ENCODE measurements around the gene PRTG.
"Not testable (repeated sequence)": the region's sequence is repeated elsewhere in the genome, so short reads cannot be mapped to it uniquely, and the experiment has no call there.

The PRTG gene

DNA sequence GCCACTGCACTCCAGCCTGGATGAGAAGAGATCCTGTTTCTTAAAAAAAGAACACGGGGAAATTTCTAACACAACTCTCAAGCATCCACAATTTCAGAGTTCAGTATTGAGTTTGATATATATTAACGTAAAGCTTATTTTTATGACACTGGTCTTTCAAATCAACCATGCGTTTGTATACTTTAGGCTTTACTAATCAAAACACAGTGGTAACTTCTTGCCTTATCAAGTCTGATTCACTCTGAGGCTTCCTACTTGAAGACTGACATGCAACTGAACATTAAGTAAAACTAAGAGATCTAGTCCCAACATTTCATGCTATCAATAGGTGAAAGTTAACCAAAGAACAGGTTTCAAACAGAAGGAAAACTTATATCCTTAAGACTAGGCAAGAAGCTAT lies 46.7 kb downstream of the PRTG start:
- no peak for DNase-seq (ENCODE audit: low read depth in 2 of 2)

DNA sequence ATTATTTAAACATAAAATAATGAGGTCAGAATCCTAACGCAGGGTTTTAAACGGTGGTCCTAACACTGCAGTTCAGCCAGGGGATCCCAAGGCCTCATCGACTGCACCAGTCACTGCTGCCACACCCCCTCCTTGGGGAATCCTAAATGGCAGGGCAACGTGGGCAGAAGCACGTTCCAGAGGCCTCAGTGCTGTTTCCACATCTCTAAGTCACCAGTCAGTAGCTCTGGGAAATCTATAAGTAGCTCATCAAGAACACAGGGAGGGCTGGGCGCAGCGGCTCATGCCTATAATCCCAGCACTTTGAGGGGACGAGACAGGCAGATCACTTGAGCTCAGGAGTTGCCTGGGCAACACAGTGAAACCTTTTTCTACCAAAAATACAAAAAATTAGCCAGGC lies 47.5 kb downstream of the PRTG start:
- no peak for DNase-seq (ENCODE audit: low read depth in 2 of 2)

DNA sequence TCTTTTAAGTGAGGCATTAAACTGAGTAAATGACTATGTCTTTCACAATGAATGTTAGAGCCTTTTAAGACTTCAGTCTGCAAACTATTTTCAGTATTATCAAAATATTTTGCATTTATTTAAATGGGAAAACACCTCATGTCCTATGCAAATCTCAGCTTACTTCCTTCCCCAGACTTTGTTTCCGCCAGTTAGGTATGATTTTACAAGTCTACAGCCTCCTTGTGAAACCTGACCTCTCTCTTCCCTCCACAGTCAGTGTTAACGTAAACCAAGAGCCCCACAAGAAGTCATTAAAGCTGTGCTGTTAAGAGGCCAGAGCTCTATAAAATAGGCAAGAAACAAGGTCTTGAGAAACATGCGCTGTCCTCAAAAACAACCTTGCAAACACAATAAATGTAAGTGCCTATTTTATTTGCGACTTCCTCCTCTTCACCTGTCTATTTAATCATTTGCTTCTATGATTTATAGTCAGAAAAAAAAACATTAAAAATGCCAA lies 48.3 kb downstream of the PRTG start:
- no peak for DNase-seq (ENCODE audit: low read depth in 2 of 2)

DNA sequence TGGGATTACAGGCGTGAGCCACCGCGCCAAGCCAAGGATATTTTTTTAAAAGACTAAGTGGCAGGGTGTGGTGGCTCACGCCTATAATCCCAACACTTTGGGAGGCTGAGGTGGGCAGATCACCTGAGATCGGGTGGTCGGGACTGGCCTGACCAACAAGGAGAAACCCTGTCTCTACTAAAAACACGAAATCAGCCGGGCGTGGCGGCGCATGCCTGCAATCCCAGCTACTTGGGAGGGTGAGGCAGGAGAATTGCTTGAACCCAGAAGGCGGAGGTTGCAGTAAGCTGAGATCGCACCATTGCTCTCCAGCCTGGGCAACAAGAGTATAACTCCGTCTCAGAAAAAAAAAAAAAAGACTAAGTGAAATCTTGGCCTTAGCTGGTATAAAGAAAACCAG lies 49.8 kb downstream of the PRTG start:
- DNase-seq (ENCODE audit: low read depth in 2 of 2) = not testable (repeated sequence)

DNA sequence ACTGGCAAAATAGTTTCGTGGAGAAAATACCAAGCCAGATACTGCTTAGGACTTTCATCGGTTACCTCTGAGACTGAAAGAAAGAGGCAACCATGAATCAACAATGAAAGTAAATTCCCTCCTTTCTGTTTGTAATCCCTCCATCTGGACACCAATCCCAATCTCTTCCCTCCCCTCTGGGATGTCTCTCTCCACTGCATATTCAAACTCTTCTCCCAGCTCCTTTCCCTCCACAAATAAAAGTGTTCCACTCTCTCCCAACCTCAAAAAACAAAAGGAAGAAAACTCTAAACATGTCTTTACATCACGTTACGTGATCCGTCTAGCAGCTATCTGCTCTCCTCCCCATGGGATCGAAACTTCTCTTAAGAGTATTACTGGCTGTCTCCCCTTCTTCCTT lies 55.2 kb downstream of the PRTG start:
- no peak for DNase-seq (ENCODE audit: low read depth in 2 of 2)

DNA sequence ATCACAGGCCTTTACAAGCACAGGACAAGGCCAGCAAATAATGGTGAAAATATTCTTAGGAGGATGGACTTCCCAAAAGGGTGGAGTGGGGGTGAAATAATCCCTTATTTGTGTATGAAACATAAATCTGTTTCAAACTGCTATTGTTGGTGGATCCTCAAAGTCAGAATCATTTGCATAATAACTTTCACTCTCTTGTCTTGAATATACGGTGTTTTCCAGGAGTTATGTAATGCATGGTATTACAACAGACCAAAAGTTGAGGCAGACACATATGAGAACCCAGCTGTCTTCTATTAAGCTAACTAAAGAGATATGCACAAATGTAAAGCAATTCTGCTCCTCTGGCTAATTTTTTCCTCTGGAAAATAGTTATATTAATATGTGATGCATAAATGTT lies 57.7 kb downstream of the PRTG start:
- DNase-seq (ENCODE audit: low read depth in 2 of 2) = no peak

DNA sequence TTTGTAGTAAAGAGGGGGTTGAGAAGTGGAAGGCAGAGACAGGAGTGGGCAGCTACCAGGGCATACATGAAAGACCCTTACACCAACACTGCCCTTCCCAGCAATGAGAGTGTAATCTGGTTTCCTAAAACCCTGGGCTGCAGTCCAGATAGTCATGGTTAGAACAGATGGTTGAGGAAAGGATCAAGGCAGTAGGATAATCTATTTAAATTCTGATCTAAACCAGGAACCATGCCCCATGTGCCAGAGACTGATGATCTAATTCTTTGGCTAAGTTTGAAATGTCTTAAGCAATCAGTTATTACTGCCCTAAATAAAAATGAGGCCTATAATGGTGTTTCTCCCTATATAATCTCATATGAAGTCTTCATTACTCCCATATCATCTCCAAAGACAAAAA lies 59.6 kb downstream of the PRTG start:
- no peak for DNase-seq (ENCODE audit: low read depth in 2 of 2)

DNA sequence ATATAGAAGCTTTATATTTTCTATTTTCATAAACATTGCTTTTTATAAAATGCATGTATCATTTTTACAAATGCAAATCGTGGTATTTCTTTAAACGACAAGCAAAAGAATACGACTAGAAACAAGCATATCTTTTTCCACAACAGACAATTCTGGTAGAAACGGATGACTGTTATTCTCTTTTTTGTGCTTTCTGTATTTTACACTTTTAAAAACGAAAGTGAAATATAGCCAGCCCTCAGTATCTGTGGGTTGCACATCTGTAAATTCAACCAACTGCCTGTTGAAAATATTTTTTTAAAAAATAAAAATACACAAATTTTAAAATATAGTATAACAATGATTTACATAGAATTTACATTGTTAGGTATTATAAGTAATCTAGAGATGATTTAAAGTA lies 61.3 kb downstream of the PRTG start:
- no peak for DNase-seq (ENCODE audit: low read depth in 2 of 2)

DNA sequence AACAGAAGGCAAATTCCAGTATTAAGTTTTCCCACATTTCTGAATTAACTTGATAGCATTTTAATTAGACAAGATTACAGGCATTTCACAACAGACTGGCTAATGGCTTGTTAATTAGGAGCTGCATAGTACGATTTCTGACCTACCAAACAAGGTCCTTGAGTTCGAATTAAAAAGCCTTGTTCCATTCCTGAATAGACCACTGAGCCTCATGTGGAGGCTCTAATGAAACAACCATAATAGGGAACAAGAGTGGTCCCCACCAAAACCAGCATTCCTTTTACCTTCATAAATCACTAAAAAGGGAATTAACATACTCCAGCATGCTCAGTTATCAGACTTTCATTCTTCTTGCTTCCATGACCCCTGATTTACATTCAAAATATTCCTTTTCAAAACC lies 66.4 kb downstream of the PRTG start:
- DNase-seq (ENCODE audit: low read depth in 2 of 2) = no peak

DNA sequence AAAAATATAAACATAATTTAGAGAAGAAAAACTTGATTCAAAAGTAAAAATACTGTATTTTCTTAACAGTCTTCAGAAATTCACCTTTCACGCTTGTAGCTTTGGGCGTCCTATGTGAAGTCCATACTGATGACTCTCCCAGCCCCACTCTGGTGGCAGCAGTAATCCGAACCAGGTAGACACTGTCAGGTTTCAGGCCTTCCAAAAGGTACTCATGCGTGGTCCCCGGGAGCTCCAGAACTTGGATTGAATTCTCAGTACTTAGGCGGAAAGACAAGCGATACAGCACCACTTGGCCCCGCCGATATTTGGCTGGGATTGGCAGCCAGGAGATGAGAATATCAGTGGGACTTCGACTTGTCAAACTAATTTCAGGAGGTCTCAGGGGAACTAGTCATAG lies 69.7 kb downstream of the PRTG start:
- DNase-seq (ENCODE audit: low read depth in 2 of 2) = no peak

DNA sequence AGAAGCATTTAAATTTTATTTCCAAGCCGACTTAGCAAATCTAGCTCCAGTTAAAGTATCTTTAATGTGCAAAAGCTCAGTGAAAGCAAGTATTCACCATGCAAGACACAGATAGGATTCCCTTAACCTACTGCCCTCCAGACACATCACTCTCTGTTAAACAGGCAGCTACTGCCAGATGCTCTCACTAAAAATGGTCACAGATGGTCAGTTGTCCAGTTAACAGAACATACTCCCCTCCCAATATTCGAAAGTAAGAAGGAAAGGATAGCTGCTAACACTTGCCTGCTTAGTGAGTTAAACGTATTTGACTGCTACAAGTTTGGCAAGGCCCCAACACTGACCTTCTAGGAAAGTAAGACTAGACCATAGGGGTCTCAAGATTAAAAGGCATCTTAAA lies 73.7 kb downstream of the PRTG start:
- no peak for DNase-seq (ENCODE audit: low read depth in 2 of 2)

DNA sequence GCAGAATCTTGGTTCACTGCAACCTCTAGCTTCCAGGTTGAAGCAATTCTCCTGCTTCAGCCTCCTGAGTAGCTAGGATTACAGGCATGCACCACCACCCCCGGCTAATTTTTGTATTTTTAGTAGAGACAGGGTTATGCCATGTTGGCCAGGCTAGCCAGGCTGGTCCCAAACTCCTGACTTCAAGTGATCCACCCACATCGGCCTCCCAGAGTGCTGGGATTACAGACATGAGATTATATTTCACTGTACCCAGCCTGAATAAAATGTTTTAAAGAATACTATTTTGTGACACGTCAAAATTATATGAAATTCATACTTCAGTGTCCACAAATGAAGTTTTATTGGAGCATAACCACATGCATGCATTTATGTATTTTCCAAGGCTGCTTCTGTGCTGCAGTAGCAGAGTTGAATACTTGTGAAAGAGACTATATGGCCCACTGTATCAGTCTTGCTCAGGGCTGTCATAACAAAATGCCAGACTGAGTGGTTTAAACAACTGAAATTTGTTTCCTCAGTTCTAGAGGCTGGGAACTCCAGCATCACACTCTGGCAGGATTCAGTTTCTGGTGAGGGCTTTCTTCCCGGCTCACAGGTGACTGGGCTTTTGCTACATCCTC lies 77.2 kb downstream of the PRTG start:
- no peak for DNase-seq (ENCODE audit: low read depth in 2 of 2)

DNA sequence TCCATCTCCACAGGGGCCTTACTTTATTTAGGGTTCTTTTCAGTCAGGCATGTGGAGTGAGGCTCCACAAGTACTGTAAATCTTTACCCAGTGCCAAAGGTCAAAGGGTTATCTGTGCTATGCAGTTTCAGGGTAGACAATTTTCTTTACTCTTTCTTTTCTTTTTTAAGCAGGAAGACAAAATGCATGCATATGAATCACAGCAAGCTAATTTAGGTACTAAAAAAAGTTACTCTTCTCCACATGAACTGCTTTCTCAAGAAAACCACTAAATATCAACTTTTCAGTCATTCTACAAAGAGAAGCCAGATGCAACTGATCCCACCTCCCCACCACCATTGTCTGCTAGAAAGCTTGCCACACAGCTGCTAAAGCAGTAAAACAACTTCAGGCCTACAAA lies 81.5 kb downstream of the PRTG start:
- no peak for DNase-seq (ENCODE audit: low read depth in 2 of 2)

DNA sequence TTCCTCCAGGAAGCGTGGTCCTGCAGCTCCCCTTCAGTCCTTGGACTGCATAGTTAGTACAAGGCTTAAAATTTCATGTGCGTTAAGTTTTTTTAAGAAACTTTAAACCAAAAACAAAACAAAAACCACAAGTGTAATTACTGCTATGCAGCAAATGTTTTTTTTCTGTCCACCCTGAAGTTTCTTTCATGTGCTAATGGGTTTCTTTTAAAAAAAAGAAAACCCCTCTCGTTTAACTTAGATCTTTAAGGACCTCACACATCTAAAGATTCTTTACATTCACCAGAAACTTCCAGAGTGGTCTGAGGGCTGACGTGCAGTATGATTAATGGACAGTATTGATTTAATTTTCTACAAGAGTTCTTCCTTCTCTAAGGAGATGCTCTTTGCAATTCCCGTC lies 82.8 kb downstream of the PRTG start:
- DNase-seq (ENCODE audit: low read depth in 2 of 2) = no peak

DNA sequence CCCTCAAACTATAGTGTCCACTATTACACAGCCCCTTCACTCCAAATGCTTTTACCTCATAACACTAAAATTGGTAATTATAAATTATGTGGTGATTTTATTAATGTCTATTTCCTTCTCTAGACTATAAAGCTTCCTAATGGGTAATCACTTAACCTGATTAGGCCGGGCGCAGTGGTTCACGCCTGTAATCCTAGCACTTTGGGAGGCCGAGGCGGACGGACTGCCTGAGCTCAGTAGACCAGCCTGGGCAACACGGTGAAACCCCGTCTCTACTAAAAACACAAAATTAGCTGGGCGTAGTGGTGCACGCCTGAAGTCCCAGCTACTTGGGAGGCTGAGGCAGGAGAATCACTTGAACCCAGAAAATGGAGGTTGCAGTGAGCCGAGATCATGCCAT lies 83.5 kb downstream of the PRTG start:
- DNase-seq (ENCODE audit: low read depth in 2 of 2) = no peak

DNA sequence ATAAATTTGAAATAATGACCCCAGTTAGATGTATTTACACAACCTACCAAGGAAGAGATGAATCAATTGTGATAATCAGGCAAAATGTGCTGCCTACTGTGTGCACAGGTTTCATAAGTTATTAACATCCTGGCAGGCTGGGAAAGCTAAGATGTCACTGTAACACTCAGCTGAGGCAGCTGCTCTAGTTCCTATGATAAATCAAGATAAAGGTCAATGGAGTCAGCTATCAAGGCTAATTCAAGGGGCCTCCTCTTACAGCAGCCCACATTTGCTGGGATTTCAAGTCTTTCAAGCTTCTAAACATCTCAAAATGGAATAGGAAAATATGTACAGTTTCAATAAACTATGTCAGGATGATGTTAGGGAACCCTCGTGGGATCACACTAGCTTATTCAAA lies 84.1 kb downstream of the PRTG start:
- DNase-seq (ENCODE audit: low read depth in 2 of 2) = no peak

DNA sequence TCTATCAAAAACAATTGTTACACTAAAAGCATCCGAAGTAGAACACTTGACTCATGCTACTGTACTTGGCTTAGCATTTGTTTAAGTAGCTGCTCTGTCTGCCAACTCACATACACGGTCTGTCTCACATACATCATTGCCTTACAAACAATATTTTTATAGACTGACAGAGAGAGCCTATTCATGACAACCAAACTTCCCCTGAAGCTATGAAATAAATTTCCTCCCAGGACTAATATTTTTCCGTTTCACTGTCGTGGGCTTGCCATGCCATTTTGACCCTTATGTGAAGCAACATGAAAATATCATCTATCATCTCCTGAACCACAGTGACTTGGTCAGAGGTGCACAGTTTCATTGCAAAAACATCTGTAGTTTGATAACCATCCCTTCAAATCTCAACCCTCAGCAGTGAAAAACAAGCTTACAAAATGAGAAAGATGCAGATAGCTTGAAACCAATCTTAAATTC lies 88.4 kb downstream of the PRTG start:
- DNase-seq (ENCODE audit: low read depth in 2 of 2) = no peak

DNA sequence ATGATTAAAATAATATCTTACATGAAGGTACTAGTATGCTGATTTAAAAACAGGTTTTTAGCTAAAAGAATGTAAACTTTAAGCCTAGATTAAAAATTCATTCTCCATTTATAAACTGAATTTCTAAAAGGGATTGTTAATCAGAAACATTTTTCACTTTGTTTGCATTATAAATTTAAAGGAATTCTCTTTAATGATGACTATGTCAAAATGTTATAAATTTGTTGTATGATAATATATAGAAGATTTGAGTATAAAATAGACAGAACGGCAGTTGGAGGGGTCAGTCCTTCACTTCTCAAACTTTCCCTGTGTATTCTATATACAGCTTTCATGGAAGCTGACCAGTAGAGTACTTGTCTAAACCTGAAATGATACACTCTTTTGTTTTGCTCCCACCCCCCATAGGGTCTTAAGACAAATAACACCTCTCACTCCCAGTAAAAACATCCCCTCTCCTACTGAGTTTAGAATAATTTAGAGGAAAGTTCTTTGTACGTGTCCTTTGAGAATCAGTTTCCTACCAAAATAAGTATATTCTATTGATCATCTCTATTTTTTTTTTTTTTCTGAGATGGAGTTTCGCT lies 90.0 kb downstream of the PRTG start:
- no peak for DNase-seq (ENCODE audit: low read depth in 2 of 2)

DNA sequence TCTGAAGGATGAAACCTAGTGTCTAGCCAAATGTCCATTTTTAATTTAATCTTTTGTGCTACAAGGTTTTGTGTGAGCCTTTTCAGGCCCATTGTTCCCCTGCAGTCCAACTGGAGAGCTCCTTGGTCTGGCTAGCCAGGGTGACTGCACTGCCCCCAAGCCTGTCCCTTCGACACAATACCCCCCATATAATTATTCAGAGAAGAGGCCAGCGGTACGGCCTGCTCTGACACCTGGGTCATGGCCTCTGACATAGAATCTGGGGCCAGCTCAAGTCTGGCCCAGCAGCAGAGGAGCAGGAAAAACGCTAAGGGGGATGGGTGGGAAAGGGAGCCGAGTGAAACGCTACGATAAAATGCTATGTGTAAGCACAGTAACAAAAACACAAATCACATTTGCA lies 90.6 kb downstream of the PRTG start:
- no peak for DNase-seq (ENCODE audit: low read depth in 2 of 2)

DNA sequence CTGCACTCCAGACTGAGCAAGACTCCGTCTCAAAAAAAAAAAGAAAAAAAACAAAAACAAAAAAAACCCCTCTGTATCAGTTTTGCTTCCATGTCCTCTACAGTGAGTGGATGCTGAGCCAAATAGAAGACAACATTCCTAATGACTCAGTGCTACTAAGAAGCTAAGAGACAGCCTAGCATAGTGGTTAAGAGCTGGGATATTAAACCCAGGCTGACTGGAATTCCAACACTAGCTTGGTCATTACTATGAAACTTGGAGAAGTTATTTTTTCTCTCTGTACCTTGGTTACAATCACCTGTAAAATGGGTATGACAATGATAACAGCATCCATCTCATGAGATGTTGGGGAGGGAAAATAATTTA lies 93.9 kb downstream of the PRTG start:
- DNase-seq (ENCODE audit: low read depth in 2 of 2) = no peak

DNA sequence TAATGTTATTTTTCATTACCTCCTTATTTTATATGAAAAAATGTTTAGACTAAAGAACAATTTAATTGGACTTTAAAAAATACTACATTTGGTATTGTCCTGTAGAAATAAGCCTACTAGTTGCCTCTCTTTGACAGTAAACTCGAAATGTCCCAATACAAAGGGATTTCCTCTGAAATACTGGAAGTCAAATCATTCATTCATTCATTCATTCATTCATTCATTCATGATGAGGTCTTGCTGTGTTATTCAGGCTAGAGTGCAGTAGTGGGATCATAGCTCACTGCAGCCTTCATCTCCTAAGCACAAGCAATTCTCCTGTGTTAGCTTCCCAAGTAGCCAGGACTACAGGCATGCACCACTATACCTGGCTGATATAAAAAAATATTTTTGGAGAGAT lies 104.2 kb downstream of the PRTG start:
- DNase-seq (ENCODE audit: low read depth in 2 of 2) = no peak

DNA sequence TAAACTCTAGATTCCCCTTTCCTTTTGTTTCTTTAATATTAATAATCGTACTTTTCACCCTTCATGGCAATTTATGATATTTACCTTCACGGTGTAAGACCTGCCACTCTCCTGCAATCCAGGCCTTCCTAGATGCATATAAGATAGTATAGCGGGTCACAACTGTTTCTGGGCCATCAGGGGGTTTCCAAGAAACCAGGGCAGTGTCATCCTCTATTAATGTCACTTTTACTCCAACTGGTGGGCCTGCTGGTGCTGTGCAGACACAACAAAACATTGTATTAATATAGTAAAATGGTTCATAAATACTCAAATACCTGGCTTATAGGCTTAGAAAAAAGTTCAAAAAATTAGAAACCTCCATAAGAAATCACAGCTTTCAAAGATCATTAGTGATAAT lies 105.9 kb downstream of the PRTG start:
- no peak for DNase-seq (ENCODE audit: low read depth in 2 of 2)

DNA sequence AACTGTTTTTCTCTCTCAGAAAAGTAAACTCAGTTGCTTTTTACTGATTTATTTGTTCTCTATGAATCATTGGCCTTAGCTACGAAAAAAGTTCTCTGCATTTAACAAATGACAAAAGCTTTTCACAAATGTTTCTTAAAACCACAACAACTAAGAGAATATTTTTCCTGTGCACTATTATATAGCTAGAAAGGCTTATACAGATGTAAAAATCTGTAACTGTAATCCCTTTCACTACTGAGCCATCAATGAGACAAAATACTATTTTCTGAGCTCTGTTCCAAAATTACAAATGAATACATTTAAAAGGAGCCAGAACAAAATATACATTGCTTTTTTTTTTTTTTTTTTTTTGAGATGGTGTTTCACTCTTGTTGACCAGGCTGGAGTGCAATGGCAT lies 109.2 kb downstream of the PRTG start:
- no peak for DNase-seq (ENCODE audit: low read depth in 2 of 2)

DNA sequence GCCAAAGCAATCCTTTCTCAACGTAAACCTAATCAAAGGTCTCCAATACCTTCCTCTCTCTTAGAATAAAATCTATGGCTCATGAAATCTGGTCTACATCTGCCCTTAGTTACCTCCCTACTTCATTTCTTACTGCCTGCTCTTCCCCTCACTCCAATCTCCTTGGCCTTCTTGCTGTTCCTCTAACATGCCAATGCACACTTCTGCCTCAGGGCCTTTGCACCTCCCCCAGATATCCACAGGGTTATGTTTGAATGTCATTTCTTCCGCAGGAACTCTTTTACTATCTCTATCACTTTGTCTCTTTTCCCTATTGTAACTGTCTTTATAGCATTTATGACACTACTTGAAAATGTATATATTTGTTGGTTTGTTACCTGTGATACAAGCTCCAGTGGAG lies 110.5 kb downstream of the PRTG start:
- DNase-seq (ENCODE audit: low read depth in 2 of 2) = no peak
